ENCODE measurements around the gene KLHL14. TPM values are rescaled to one million over a fixed set of nuclear protein-coding genes. Genes with fewer than 3 reads are reported as not detected.

KLHL14 gene
- total RNA-seq, 1 donor from 2014 or later: 1.3 TPM

DNA sequence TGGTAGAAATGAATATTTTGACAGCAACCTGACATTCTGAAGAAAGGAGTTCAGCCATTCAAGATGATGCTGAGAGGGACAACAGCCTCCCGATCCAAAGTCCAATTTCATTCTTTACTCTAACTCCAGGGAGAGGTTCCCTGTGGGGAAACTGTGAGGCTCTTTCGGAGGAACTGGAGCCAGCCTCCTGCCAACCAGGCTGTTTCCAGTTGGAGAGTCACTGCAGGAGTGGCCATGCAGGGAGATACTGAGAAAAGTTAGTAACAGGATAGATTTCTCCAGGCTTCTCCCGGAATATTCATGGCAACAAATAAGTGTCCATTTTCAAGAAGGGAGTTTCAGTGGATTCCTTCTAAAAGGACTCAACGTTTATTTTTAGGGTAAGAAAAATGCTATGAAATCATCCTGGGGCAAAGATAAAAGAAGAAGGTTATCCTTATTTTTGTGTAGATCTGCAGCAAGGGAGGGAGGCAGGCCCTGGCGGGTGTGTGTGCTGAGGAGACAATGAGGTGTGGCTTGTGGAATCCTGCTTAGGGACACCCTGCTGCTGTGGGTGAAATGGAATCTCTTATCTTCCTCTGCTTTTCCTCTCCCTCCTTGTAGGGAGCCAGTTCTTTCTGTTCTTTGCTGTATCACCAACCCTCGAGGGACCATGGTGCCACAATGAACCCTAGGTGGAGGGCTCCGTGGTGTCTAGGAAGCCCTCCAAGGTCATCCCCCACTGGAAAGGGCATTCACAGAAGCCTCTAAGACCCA, 18.1 kb downstream of the KLHL14 start:
- Mint-ChIP-seq H3K36me3 (ENCODE audit: low read depth, unreplicated experiment) (no peaks in the 10 kb centered on the region), H3K4me3 (ENCODE audit: unreplicated experiment) (no peak overlapping the region), H3K4me1 (ENCODE audit: unreplicated experiment) (no peaks in the 10 kb centered on the region), H3K9me3 (ENCODE audit: unreplicated experiment) (no peaks in the 10 kb centered on the region), H3K27ac (ENCODE audit: unreplicated experiment) (no peak overlapping the region), H3K27me3 (ENCODE audit: unreplicated experiment) (peaks cover 2% of the 10 kb centered on the region)
- TF ChIP-seq, protein P1, sequence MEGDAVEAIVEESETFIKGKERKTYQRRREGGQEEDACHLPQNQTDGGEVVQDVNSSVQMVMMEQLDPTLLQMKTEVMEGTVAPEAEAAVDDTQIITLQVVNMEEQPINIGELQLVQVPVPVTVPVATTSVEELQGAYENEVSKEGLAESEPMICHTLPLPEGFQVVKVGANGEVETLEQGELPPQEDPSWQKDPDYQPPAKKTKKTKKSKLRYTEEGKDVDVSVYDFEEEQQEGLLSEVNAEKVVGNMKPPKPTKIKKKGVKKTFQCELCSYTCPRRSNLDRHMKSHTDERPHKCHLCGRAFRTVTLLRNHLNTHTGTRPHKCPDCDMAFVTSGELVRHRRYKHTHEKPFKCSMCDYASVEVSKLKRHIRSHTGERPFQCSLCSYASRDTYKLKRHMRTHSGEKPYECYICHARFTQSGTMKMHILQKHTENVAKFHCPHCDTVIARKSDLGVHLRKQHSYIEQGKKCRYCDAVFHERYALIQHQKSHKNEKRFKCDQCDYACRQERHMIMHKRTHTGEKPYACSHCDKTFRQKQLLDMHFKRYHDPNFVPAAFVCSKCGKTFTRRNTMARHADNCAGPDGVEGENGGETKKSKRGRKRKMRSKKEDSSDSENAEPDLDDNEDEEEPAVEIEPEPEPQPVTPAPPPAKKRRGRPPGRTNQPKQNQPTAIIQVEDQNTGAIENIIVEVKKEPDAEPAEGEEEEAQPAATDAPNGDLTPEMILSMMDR (IDR thresholded peaks at IDR 0.05; ENCODE audit: unreplicated experiment): no peak
- DNase-seq (ENCODE audit: low spot score): no peak

GRCh38 chr18:32753656-32754260, 19.1 kb downstream of the KLHL14 start:
- no peak for DNase-seq (ENCODE audit: low spot score)
- TF ChIP-seq, protein P1 (IDR thresholded peaks at IDR 0.05; ENCODE audit: unreplicated experiment): no peak
- Mint-ChIP-seq H3K4me1 (ENCODE audit: unreplicated experiment) (no peaks in the 10 kb centered on the region), H3K36me3 (ENCODE audit: low read depth, unreplicated experiment) (no peaks in the 10 kb centered on the region), H3K27ac (ENCODE audit: unreplicated experiment) (no peak overlapping the region), H3K9me3 (ENCODE audit: unreplicated experiment) (no peaks in the 10 kb centered on the region), H3K4me3 (ENCODE audit: unreplicated experiment) (no peak overlapping the region), H3K27me3 (ENCODE audit: unreplicated experiment) (peaks cover 2% of the 10 kb centered on the region)

DNA sequence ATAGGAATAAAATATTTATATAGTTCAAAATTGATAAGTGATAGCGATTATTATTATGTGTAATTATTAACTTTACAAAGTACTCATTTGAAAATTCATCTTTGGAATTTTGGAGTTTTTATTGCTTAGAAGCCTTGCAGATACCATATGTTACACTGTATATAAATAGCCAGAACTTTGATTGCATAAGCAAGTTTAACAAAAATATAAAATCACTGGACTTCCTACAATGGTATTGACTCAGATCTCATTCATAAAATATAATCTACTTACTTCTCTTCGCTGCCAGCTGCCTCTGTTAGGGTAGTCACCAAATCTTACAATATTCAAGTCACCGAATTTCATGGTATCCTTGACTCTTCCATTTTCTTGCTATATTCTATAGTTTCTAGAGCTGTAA, 22.5 kb downstream of the KLHL14 start:
- Mint-ChIP-seq H3K9me3 (ENCODE audit: unreplicated experiment) (no peaks in the 10 kb centered on the region), H3K27me3 (ENCODE audit: unreplicated experiment) (no peaks in the 10 kb centered on the region), H3K4me1 (ENCODE audit: unreplicated experiment) (no peaks in the 10 kb centered on the region), H3K36me3 (ENCODE audit: low read depth, unreplicated experiment) (no peaks in the 10 kb centered on the region), H3K27ac (ENCODE audit: unreplicated experiment) (no peak overlapping the region), H3K4me3 (ENCODE audit: unreplicated experiment) (no peak overlapping the region)
- TF ChIP-seq, protein P1 (IDR thresholded peaks at IDR 0.05; ENCODE audit: unreplicated experiment): no peak
- DNase-seq (ENCODE audit: low spot score): no peak

DNA sequence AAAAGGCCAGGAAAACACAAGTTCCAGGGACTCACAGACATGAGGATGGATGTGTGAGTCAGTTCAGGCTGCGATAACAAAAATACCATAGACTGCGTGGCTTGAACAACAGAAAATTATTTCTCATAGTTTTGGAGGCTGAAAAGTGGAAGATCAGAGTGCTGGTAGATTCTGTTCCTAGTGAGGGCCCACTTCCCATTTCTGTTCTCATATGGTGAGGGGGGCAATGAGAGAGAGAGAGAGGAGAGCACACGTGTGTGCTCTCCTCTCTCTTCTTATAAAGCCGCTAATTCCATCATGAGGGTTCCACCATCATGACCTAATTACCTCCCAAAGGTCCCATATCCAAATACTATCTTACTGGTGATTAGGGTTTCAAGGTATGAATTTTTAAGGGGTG, 23.0 kb downstream of the KLHL14 start:
- H3K4me1 Mint-ChIP-seq (ENCODE audit: unreplicated experiment): no peaks in the 10 kb centered on the region
- DNase-seq (ENCODE audit: low spot score): no peak
- no peak overlapping the region for H3K27ac Mint-ChIP-seq (ENCODE audit: unreplicated experiment)
- no peaks in the 10 kb centered on the region for H3K9me3 Mint-ChIP-seq (ENCODE audit: unreplicated experiment)
- TF ChIP-seq, protein P1 (IDR thresholded peaks at IDR 0.05; ENCODE audit: unreplicated experiment): no peak
- no peak overlapping the region for H3K4me3 Mint-ChIP-seq (ENCODE audit: unreplicated experiment)
- no peaks in the 10 kb centered on the region for H3K27me3 Mint-ChIP-seq (ENCODE audit: unreplicated experiment)
- no peaks in the 10 kb centered on the region for H3K36me3 Mint-ChIP-seq (ENCODE audit: low read depth, unreplicated experiment)

DNA sequence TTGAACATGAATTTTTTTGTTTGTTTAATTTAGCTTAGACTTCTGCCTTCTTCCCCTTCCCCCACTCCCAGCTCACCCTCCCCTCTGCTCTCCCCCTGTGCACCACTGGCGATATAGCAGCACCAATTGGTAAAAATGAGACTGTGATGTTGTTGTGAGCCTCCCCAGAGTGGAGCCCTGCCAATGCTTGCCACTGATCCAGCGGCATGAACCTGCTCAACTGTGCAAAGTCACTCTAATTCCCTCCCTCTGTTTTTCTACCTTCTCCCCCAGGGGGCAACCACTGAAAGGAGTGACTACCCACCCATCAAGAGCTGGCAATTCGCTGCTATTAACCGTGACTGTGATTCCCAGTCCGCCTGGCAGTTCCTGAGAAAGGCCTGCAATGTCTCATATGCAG, 30.2 kb downstream of the KLHL14 start:
- peaks cover 2% of the 10 kb centered on the region for H3K27me3 Mint-ChIP-seq (ENCODE audit: unreplicated experiment)
- no peak overlapping the region for H3K4me3 Mint-ChIP-seq (ENCODE audit: unreplicated experiment)
- no peak overlapping the region for H3K27ac Mint-ChIP-seq (ENCODE audit: unreplicated experiment)
- peaks cover 4% of the 10 kb centered on the region for H3K4me1 Mint-ChIP-seq (ENCODE audit: unreplicated experiment)
- H3K9me3 Mint-ChIP-seq (ENCODE audit: unreplicated experiment): no peaks in the 10 kb centered on the region
- DNase-seq (ENCODE audit: low spot score): no peak
- no peaks in the 10 kb centered on the region for H3K36me3 Mint-ChIP-seq (ENCODE audit: low read depth, unreplicated experiment)
- TF ChIP-seq, protein P1 (IDR thresholded peaks at IDR 0.05; ENCODE audit: unreplicated experiment): no peak
